ENCODE results near the gene CEBPA.

CEBPA gene

GRCh38 chr19:33273881-33274662 lies 28.3 kb downstream of the CEBPA start:
- DNase-seq (ENCODE audit: low read depth), result no peak
- in situ Hi-C loops (cut with HindIII; ENCODE audit: low sequenced_read_pairs), result no loop called here
- no peak overlapping the region for H3K4me3 ChIP-seq (ENCODE audit: low read depth, low read length)
- no peak for TF ChIP-seq CTCF (IDR thresholded peaks at IDR 0.05; ENCODE audit: low read depth, low read length, missing control alignments)

GRCh38 chr19:33273065-33273736 lies 29.1 kb downstream of the CEBPA start:
- H3K4me3 ChIP-seq (ENCODE audit: low read depth, low read length), result no peak overlapping the region
- no peak for TF ChIP-seq CTCF (IDR thresholded peaks at IDR 0.05; ENCODE audit: low read depth, low read length, missing control alignments)
- in situ Hi-C loops (cut with HindIII; ENCODE audit: low sequenced_read_pairs), result no loop called here

GRCh38 chr19:33271246-33272021 lies 30.9 kb downstream of the CEBPA start:
- no peak for DNase-seq (ENCODE audit: low read depth)
- no peak for TF ChIP-seq CTCF (IDR thresholded peaks at IDR 0.05; ENCODE audit: low read depth, low read length, missing control alignments)
- in situ Hi-C loops (cut with HindIII; ENCODE audit: low sequenced_read_pairs), result no loop called here
- H3K4me3 ChIP-seq (ENCODE audit: low read depth, low read length), result no peak overlapping the region

More at GRCh38 chr19:33273065-33273736, 29.1 kb downstream of the CEBPA start:
- DNase-seq (ENCODE audit: low read depth), result no peak

- in situ Hi-C loops (cut with HindIII; ENCODE audit: low sequenced_read_pairs), result no loop called here
- TF ChIP-seq CTCF (IDR thresholded peaks at IDR 0.05; ENCODE audit: low read depth, low read length, missing control alignments), result no peak
- H3K4me3 ChIP-seq (ENCODE audit: low read depth, low read length), result no peak overlapping the region
- no peak for DNase-seq (ENCODE audit: low read depth)
These were observed 31.6 kb downstream of the CEBPA start for GRCh38 chr19:33270769-33271168.

- in situ Hi-C loops (cut with HindIII; ENCODE audit: low sequenced_read_pairs), result no loop called here
- no peak for DNase-seq (ENCODE audit: low read depth)
- no peak for TF ChIP-seq CTCF (IDR thresholded peaks at IDR 0.05; ENCODE audit: low read depth, low read length, missing control alignments)
- H3K4me3 ChIP-seq (ENCODE audit: low read depth, low read length), result no peak overlapping the region
These were observed 33.3 kb downstream of the CEBPA start for GRCh38 chr19:33269016-33269415.

DNA sequence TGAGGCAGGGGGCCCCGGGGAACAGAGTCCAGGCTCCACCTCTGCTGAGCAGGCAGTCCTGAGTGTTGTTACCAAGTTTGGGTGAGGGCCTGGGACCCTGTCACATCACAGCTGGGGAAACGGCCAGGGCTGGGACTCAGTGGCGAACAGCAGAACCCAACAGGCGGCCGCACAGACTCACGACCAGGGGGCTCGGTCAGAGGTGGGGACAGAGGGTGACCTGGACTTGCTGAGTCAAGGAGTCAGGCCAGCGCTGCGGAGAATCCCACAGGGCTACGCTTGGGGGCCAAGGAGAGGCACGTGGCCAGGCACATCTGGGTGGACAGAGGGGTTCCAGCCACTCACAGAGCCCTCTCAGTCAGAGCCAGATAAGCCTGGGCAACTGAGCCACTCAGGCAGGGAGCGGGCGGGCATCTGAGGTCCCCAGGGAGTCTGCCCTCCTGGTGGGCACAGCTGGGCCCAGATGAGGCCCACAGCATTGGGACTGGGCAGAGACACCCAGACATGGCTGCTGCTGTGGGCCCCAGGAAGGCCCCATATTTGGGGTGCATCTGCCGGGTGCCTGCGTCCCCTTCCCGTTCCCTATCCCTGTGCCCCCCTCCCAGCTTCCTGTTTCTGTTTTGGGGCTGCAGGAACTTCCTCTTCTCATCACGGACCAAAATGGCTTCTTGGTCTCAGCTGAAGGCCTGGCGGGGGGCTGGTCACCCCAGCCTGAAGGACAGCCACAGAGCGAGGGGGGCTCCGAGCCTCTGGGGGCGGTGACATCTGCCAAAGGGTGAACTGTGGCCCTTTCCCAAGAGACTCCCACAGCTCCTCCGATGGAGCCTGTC lies 34.0 kb downstream of the CEBPA start:
- TF ChIP-seq CTCF (IDR thresholded peaks at IDR 0.05; ENCODE audit: low read depth, low read length, missing control alignments), result no peak
- DNase-seq (ENCODE audit: low read depth), result no peak
- H3K4me3 ChIP-seq (ENCODE audit: low read depth, low read length), result no peak overlapping the region
- in situ Hi-C loops (cut with HindIII; ENCODE audit: low sequenced_read_pairs), result no loop called here

All from astrocyte of the cerebellum (primary cell).